ENCODE data around the gene MTOR.
"Not testable (repeated sequence)": the region's sequence is repeated elsewhere in the genome, so short reads cannot be mapped to it uniquely, and the experiment has no call there.

MTOR gene

GRCh38 chr1:11078631-11079030 is 183.7 kb downstream of the MTOR start:
- H3K4me2 ChIP-seq (ENCODE audit: low read depth, low read length) = no peak overlapping the region
- TF ChIP-seq EZH2 (optimal IDR thresholded peaks at IDR 0.05; ENCODE audit: low read depth, low read length) (no peak), EZH2phosphoT487 (IDR thresholded peaks at IDR 0.05; ENCODE audit: low read length) (no peak)
- TF ChIP-seq, protein P1, sequence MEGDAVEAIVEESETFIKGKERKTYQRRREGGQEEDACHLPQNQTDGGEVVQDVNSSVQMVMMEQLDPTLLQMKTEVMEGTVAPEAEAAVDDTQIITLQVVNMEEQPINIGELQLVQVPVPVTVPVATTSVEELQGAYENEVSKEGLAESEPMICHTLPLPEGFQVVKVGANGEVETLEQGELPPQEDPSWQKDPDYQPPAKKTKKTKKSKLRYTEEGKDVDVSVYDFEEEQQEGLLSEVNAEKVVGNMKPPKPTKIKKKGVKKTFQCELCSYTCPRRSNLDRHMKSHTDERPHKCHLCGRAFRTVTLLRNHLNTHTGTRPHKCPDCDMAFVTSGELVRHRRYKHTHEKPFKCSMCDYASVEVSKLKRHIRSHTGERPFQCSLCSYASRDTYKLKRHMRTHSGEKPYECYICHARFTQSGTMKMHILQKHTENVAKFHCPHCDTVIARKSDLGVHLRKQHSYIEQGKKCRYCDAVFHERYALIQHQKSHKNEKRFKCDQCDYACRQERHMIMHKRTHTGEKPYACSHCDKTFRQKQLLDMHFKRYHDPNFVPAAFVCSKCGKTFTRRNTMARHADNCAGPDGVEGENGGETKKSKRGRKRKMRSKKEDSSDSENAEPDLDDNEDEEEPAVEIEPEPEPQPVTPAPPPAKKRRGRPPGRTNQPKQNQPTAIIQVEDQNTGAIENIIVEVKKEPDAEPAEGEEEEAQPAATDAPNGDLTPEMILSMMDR (IDR thresholded peaks at IDR 0.05; ENCODE audit: low read length) = no peak
- H3K79me2 ChIP-seq (ENCODE audit: low read length) = no peaks in the 10 kb centered on the region
- no peak overlapping the region for H2AFZ ChIP-seq (ENCODE audit: low read length)
- no peaks in the 10 kb centered on the region for H3K27me3 ChIP-seq (replicated peaks; ENCODE audit: insufficient read depth, low read length)
- H3K9ac ChIP-seq (ENCODE audit: low read length) = no peak overlapping the region
- no peak overlapping the region for H3K4me3 ChIP-seq (ENCODE audit: low read length)
- no peaks in the 10 kb centered on the region for H3F3A ChIP-seq (ENCODE audit: insufficient read depth, low read length)
- no peaks in the 10 kb centered on the region for H4K20me1 ChIP-seq (ENCODE audit: insufficient read depth, low read length)
- 0 out of 2 replicates have a peak, but pooled peaks cover 3% of the 10 kb centered on the region for H3K36me3 ChIP-seq (replicated peaks; ENCODE audit: insufficient read depth, low read length)
- H3K9me3 ChIP-seq (replicated peaks; ENCODE audit: insufficient read depth, low read length) = no peaks in the 10 kb centered on the region
- H3K4me1 ChIP-seq (ENCODE audit: low read length) = no peaks in the 10 kb centered on the region
- no peaks in the 10 kb centered on the region for H3K9me2 ChIP-seq (replicated peaks; ENCODE audit: insufficient read depth, low read length)
- H3K27ac ChIP-seq (ENCODE audit: low read length) = no peak overlapping the region
- no peak for DNase-seq

GRCh38 chr1:11073398-11073797 is 189.0 kb downstream of the MTOR start:
- not testable (repeated sequence) for H3F3A ChIP-seq (ENCODE audit: insufficient read depth, low read length); H2AFZ ChIP-seq (ENCODE audit: low read length); H3K9ac ChIP-seq (ENCODE audit: low read length); DNase-seq; H3K79me2 ChIP-seq (ENCODE audit: low read length); H3K4me1 ChIP-seq (ENCODE audit: low read length); H3K27me3 ChIP-seq (replicated peaks; ENCODE audit: insufficient read depth, low read length); H3K9me2 ChIP-seq (replicated peaks; ENCODE audit: insufficient read depth, low read length); H3K9me3 ChIP-seq (replicated peaks; ENCODE audit: insufficient read depth, low read length); H3K4me2 ChIP-seq (ENCODE audit: low read depth, low read length); H3K36me3 ChIP-seq (replicated peaks; ENCODE audit: insufficient read depth, low read length); H3K4me3 ChIP-seq (ENCODE audit: low read length); H4K20me1 ChIP-seq (ENCODE audit: insufficient read depth, low read length); H3K27ac ChIP-seq (ENCODE audit: low read length)

DNA sequence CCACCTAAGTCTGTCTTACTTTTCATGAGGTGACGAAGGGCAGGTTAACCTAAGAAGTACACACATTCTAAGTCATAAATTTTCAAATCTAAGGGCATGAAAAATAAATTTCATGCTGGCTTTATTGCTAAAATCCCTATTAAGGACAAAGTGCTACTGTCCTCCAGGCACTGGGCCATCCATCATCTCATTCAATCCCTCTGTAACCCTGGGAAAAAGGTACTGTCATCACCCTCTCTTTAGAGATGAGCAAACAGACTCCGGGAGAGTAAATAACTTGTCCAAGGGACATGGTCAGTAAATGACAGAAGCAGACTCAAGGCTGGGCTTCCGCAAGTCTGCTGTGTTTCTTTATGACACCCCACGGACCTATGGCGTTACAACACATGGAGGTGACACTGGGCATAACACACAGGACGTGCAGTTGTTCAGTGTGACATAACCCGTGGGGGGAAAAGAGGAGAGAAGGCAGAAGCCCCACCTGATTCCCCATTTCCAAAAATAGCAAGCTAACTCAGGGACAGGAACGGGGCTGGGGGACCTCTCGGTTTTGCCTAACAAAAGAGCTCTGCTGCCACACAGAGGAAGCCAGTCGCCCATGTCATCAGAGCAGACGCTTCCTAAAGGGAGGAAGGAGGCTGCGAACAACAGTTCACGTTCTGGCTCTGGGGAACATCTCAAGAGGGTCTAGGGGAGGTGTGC is 190.0 kb downstream of the MTOR start:
- TF ChIP-seq EZH2phosphoT487 (IDR thresholded peaks at IDR 0.05; ENCODE audit: low read length) = no peak
- TF ChIP-seq, protein P1 (IDR thresholded peaks at IDR 0.05; ENCODE audit: low read length) = no peak
- no peak for TF ChIP-seq EZH2 (optimal IDR thresholded peaks at IDR 0.05; ENCODE audit: low read depth, low read length)
- no peaks in the 10 kb centered on the region for H3K9me3 ChIP-seq (replicated peaks; ENCODE audit: insufficient read depth, low read length)

GRCh38 chr1:11071463-11072215 is 190.7 kb downstream of the MTOR start:
- DNase-seq = no peak
- Histone ChIP-seq H3K79me2 (ENCODE audit: low read length) (no peaks in the 10 kb centered on the region), H3F3A (ENCODE audit: insufficient read depth, low read length) (no peaks in the 10 kb centered on the region), H3K4me2 (ENCODE audit: low read depth, low read length) (no peak overlapping the region), H3K36me3 (replicated peaks; ENCODE audit: insufficient read depth, low read length) (peaks cover 3% of the 10 kb centered on the region; the same call in 1 of the 2 replicates), H3K4me3 (ENCODE audit: low read length) (no peak overlapping the region), H3K9ac (ENCODE audit: low read length) (no peak overlapping the region), H3K9me3 (replicated peaks; ENCODE audit: insufficient read depth, low read length) (no peaks in the 10 kb centered on the region), H4K20me1 (ENCODE audit: insufficient read depth, low read length) (no peaks in the 10 kb centered on the region), H3K4me1 (ENCODE audit: low read length) (no peaks in the 10 kb centered on the region), H2AFZ (ENCODE audit: low read length) (no peak overlapping the region), H3K9me2 (replicated peaks; ENCODE audit: insufficient read depth, low read length) (no peaks in the 10 kb centered on the region), H3K27ac (ENCODE audit: low read length) (no peak overlapping the region), H3K27me3 (replicated peaks; ENCODE audit: insufficient read depth, low read length) (no peaks in the 10 kb centered on the region)
- TF ChIP-seq, protein P1 (IDR thresholded peaks at IDR 0.05; ENCODE audit: low read length) = no peak
- TF ChIP-seq EZH2phosphoT487 (IDR thresholded peaks at IDR 0.05; ENCODE audit: low read length) = no peak
- TF ChIP-seq EZH2 (optimal IDR thresholded peaks at IDR 0.05; ENCODE audit: low read depth, low read length) = no peak

More for the DNA sequence above, 190.0 kb downstream of the MTOR start:
- Histone ChIP-seq H3K36me3 (replicated peaks; ENCODE audit: insufficient read depth, low read length) (peaks cover 3% of the 10 kb centered on the region; the same call in 1 of the 2 replicates), H3K9me2 (replicated peaks; ENCODE audit: insufficient read depth, low read length) (no peaks in the 10 kb centered on the region), H2AFZ (ENCODE audit: low read length) (no peak overlapping the region), H3F3A (ENCODE audit: insufficient read depth, low read length) (no peaks in the 10 kb centered on the region), H3K27ac (ENCODE audit: low read length) (no peak overlapping the region), H3K4me3 (ENCODE audit: low read length) (no peak overlapping the region), H3K79me2 (ENCODE audit: low read length) (no peaks in the 10 kb centered on the region), H4K20me1 (ENCODE audit: insufficient read depth, low read length) (no peaks in the 10 kb centered on the region), H3K4me2 (ENCODE audit: low read depth, low read length) (no peak overlapping the region), H3K27me3 (replicated peaks; ENCODE audit: insufficient read depth, low read length) (no peaks in the 10 kb centered on the region), H3K4me1 (ENCODE audit: low read length) (no peaks in the 10 kb centered on the region), H3K9ac (ENCODE audit: low read length) (no peak overlapping the region)
- no peak for DNase-seq
